GM18499 (cell line): Measurements from ENCODE around the gene RERE.

ENCODE experiments used
- ATAC-seq: cut with Tn5 transposase; IDR thresholded peaks from one replicate; pipeline ENCODE4 v1.9.1; 2021; ENCODE audit warnings: moderate number of reproducible peaks; ENCODE audit not compliant: insufficient read depth, unreplicated experiment

RERE gene

GRCh38 chr1:8651962-8652361 lies 165.5 kb downstream of the RERE start:
- ATAC-seq = no peak

GRCh38 chr1:8651236-8651890 lies 166.1 kb downstream of the RERE start:
- ATAC-seq = no peak

- no peak for ATAC-seq
Observed at GRCh38 chr1:8649875-8650274, 167.6 kb downstream of the RERE start.

GRCh38 chr1:8649027-8649426 lies 168.4 kb downstream of the RERE start:
- no peak for ATAC-seq

- no peak for ATAC-seq
Observed at GRCh38 chr1:8646996-8647395, 170.4 kb downstream of the RERE start.

- no peak for ATAC-seq
Observed at GRCh38 chr1:8646189-8646588, 171.3 kb downstream of the RERE start.

DNA sequence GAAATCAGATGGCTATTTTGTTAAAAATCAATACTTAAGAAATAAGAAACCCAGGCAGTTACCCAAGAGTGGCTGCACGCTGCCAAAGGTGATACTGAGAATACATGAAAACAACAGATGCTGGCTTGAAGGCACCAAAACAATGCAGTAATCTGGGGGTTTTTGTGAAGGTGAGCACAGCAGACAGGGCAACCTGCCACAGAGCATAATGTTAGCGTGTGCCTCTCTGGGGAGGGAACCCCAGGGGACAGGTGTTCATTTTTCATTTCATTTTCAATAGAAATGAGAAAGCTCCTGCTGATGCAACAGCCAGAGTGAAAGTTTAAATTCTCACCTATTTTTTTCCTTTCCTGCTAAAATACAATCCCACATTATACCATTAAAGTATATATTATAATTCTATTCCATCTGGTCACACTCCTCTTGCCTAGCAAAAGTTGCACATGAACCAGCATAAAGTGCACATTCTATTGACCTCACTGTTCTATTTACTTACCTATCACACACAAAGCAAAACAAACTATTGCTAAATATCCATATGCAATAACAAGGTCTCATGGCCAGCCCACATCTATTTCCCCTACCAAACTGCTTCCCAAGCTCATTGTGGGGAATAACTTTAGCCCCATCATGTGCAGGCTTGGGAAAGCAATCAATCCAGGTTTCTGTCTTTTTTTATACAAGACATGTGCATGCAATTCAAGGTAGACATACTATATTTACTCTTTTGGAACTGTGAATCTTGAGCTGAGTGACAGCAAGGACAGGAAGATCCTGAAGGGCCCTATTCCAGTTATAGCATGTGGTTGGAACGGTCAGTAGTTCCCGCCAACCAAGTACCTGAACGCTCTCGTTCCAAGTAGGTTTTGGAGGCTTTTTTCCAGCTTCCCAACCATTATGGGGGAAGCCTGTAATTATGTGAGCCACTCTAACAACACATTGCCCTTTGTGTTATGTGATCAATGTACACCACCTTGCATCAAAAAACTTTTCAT lies 173.6 kb downstream of the RERE start:
- ATAC-seq = no peak

- ATAC-seq = no peak
Observed at GRCh38 chr1:8642114-8642513, 175.3 kb downstream of the RERE start.

GRCh38 chr1:8641377-8641997 lies 176.0 kb downstream of the RERE start:
- no peak for ATAC-seq

DNA sequence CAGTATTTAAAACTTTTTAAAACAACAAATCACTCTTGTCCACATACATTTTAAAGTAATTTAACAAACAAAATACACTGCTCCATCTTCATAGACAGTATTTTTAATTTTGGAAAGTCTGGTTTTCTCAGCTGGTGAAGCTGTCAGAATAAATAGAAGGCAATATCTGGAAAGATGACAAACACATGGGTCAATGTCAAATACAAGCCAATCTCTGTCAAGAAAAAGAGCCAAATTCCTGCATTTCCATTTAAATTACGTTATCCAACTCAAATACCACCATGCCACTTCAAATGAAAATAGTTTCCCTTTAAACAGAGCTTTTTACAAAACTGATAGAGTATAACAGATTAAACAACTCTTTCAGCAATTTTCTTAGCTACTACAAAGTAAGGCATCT lies 176.5 kb downstream of the RERE start:
- no peak for ATAC-seq

DNA sequence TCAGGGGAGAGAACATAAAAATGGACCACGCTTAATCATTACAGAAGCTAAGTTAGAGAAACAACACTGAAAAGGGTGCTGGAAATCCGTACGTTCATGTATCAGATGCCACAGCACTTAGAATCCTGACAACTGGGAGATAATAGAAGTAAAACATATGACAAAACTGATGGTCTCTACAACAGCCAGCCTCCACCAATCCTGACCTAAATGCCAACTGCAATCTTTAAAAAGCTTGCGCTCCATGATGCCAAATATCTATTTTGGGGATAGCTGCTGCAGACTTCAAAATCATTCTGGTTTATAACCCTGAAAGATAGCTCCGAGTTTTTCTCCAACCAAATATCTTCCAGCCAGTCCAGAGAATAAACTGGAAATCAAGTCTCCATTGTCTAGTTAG lies 178.3 kb downstream of the RERE start:
- no peak for ATAC-seq

GRCh38 chr1:8633741-8634501 lies 183.5 kb downstream of the RERE start:
- ATAC-seq = no peak

DNA sequence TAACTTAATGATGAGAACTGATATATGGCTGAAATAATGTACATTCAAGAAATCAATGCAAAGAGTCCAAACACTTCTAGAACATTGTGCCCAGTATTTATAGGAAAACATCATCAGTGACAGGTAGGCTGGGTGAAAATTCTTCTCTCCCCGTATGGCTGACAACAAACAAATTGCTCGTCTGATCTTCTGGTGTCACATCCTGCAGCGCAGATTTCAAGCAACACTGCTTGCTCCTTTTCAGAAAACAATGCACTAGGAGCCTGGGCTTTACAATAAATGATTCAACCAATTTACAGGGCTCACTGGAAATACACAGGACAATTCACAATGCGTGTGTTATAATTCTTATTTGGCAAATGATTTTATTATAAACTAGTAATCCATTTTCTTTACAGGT lies 185.3 kb downstream of the RERE start:
- no peak for ATAC-seq

GRCh38 chr1:8631163-8631562 lies 186.3 kb downstream of the RERE start:
- ATAC-seq = no peak

- ATAC-seq = peak; percentile 46
Observed at GRCh38 chr1:8629241-8630091, 188.0 kb downstream of the RERE start.

DNA sequence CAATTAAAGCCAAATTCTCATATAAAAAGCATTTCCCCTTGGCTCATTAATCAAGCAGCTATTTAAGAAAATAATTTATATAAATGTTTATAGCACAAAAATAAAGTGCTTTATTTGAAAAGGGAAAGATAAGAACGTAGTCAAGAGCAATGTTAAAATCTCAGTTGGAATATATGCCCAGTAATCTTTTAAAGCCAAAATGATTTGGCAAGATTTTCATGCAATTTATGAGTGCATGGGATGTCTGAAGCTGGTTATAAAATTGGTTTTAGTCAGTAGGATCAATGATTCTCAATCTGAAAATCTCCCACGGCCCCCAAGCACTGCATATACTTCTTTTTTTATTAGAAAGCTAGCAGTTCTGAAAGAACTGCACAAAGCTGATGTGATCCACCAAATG lies 188.8 kb downstream of the RERE start:
- ATAC-seq = no peak

GRCh38 chr1:8627728-8628127 lies 189.7 kb downstream of the RERE start:
- ATAC-seq = no peak

- no peak for ATAC-seq
Observed at GRCh38 chr1:8625981-8626898, 191.2 kb downstream of the RERE start.
